Ureter (tissue), 1 donor: ENCODE measurements around the gene REEP1. TPM values are rescaled to one million over a fixed set of nuclear protein-coding genes. Genes with fewer than 3 reads are reported as not detected.
"Not testable (repeated sequence)": the region's sequence is repeated elsewhere in the genome, so short reads cannot be mapped to it uniquely, and the experiment has no call there.

Experiments used
- DNase-seq: peaks from one replicate; pipeline ENCODE4 v3.0.0-alpha.2; 2020; ENCODE audit warnings: low spot score
- total RNA-seq: library from RNA; stranded (reverse); gene quantifications from one replicate; pipeline ENCODE4 v1.2.4, GENCODE V29; 2023
- donor health status: DM: yes; HTN: yes; CAD: no.

REEP1 gene
- total RNA-seq, 1 donor from 2014 or later, result 15.5 TPM

GRCh38 chr2:86345783-86346370 is 8.5 kb upstream of the REEP1 start:
- not testable (repeated sequence) for DNase-seq

GRCh38 chr2:86344404-86344803 is 7.0 kb upstream of the REEP1 start:
- DNase-seq, result no peak

- no peak for DNase-seq
These were observed 5.1 kb upstream of the REEP1 start for GRCh38 chr2:86342488-86342887.

- no peak for DNase-seq
These were observed 4.0 kb upstream of the REEP1 start for GRCh38 chr2:86341470-86341869.

GRCh38 chr2:86338778-86339295 is 1.4 kb upstream of the REEP1 start:
- no peak for DNase-seq

- no peak for DNase-seq
These were observed 667 bp downstream of the REEP1 start for GRCh38 chr2:86336675-86337243.

GRCh38 chr2:86335865-86336674 is 1.4 kb downstream of the REEP1 start:
- no peak for DNase-seq

- no peak for DNase-seq
These were observed 4.0 kb downstream of the REEP1 start for GRCh38 chr2:86333378-86333777.

- DNase-seq, result no peak
These were observed 4.8 kb downstream of the REEP1 start for GRCh38 chr2:86332654-86333053.

GRCh38 chr2:86331384-86331783 is 6.0 kb downstream of the REEP1 start:
- no peak for DNase-seq

GRCh38 chr2:86330001-86330400 is 7.4 kb downstream of the REEP1 start:
- no peak for DNase-seq

GRCh38 chr2:86323273-86324021 is 14.0 kb downstream of the REEP1 start:
- no peak for DNase-seq

- DNase-seq, result no peak
These were observed 17.5 kb downstream of the REEP1 start for GRCh38 chr2:86319700-86320580.

GRCh38 chr2:86315084-86315483 is 22.3 kb downstream of the REEP1 start:
- no peak for DNase-seq

- DNase-seq, result no peak
These were observed 23.3 kb downstream of the REEP1 start for GRCh38 chr2:86314125-86314524.

GRCh38 chr2:86313341-86313740 is 24.1 kb downstream of the REEP1 start:
- DNase-seq, result no peak

- DNase-seq, result no peak
These were observed 25.5 kb downstream of the REEP1 start for GRCh38 chr2:86311879-86312278.

- DNase-seq, result no peak
These were observed 27.5 kb downstream of the REEP1 start for GRCh38 chr2:86309966-86310365.

GRCh38 chr2:86308984-86309695 is 28.3 kb downstream of the REEP1 start:
- DNase-seq, result no peak

GRCh38 chr2:86308356-86308755 is 29.1 kb downstream of the REEP1 start:
- no peak for DNase-seq
